ENCODE results near the gene RGS6.

The RGS6 gene

DNA sequence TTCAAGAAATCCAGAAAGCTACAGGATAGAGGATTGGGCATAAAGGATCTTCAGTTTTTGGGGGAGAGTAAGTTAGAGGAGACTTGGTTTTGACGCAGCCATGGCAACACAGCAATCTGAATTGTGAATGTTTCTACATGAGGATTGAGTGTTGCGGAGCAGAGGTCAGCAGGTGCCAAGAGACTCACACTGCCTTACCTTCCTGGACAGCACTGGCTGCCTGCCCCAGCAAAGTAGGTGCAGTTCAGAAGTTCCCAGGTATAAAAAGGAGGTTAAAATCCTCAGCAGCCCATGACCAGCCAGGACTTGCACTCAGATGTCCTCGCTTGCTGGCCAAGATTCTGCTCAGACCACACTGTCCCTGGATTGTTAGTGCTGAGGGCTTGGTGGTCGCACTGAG lies 590.6 kb downstream of the RGS6 start:
- H2BK120ac ChIP-seq (ENCODE audit: low read depth, low read length) = no peak overlapping the region
- H3K4ac ChIP-seq (ENCODE audit: low read depth in 1 of 2, low read length in 2 of 2) = no peak overlapping the region
- no peak overlapping the region for H3K27ac ChIP-seq (ENCODE audit: low read length, poor library complexity, severe bottlenecking)
- peaks cover 11% of the 10 kb centered on the region for H3K9me3 ChIP-seq (ENCODE audit: control insufficient read depth, low read length)
- H3K4me1 ChIP-seq (ENCODE audit: control insufficient read depth, insufficient read depth, low read depth, low read length) = no peaks in the 10 kb centered on the region
- no peak overlapping the region for H3K14ac ChIP-seq (ENCODE audit: low read length in 2 of 2)
- H2BK15ac ChIP-seq (ENCODE audit: low read depth, poor library complexity, severe bottlenecking) = no peak overlapping the region
- H2BK5ac ChIP-seq (ENCODE audit: low read depth, low read length, poor library complexity, severe bottlenecking) = no peak overlapping the region
- H2AFZ ChIP-seq (ENCODE audit: low read depth, low read length) = no peak overlapping the region
- DNase-seq = no peak
- no peak overlapping the region for H3K9ac ChIP-seq (ENCODE audit: low read length)
- H3K4me3 ChIP-seq (ENCODE audit: insufficient read depth in 1 of 2, low read depth in 1 of 2, low read length in 2 of 2) = no peak overlapping the region
- no peaks in the 10 kb centered on the region for H3K36me3 ChIP-seq (ENCODE audit: control insufficient read depth in 1 of 2, insufficient read depth in 2 of 2, low read depth in 1 of 2, low read length in 2 of 2)
- peak overlapping the region in 1 of 2 experiments; percentile 74 for H3K18ac ChIP-seq (ENCODE audit: low read depth in 1 of 2, low read length in 2 of 2)
- H4K8ac ChIP-seq (ENCODE audit: low read length) = no peak overlapping the region
- WGBS = 89% methylated on average over 3 of the region's 4 CpGs
- H3K27me3 ChIP-seq (ENCODE audit: control insufficient read depth in 1 of 2, insufficient read depth in 1 of 2, low read length in 2 of 2) = no peaks in the 10 kb centered on the region
- H3K4me2 ChIP-seq (ENCODE audit: low read length, poor library complexity, severe bottlenecking) = no peak overlapping the region
- no peak overlapping the region for H4K91ac ChIP-seq (ENCODE audit: low read length)
- no peak overlapping the region for H2AK5ac ChIP-seq (ENCODE audit: low read length, severe bottlenecking)
- no peak overlapping the region for H3K23ac ChIP-seq (ENCODE audit: low read length in 2 of 2)
- H3K79me1 ChIP-seq (replicated peaks; ENCODE audit: low read length, poor library complexity, severe bottlenecking) = no peaks in the 10 kb centered on the region
- no peak overlapping the region for H2BK12ac ChIP-seq (ENCODE audit: low read length in 2 of 2)

DNA sequence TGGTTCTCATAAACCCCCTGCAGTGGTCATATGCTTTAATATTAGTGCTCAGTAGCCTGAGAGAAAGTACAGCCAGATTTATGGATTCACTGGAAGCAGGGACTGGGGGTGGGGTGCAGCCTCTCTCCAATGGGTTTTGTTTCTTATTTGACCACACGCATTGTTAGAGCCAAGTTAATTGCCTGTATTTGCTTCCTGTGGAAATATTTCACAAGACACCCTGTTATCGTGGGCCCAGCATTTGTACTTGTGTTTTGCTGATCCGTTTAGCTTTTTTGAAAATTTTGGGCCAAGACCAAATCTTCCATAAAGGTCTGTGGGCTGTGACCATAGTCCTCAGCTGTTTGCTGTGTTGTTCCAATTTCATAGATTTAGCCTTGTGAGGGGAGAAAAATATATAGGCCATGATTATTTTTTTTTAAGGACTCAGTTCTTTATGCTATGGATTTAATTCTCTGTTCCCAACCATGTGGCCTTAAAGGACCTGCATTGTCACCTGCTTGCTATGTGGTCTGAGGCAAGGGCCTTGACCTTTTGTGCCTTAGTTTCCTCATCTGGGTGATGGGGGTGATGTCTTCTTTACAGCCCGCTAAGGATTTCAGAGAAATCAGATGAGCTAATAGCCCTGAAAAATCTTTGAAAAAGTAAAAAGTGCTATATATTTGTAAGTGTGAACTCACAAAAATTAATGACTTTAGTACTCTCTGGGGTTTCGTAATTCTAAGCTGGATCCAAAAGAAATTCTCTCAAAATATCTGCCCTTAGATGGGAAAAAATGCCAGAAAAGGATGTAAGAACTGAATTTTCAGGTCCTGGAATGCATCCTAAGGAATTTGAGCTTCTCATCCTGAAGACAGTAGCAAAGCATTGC lies 591.4 kb downstream of the RGS6 start:
- H2AK5ac ChIP-seq (ENCODE audit: low read length, severe bottlenecking) = no peak overlapping the region
- H3K4me1 ChIP-seq (ENCODE audit: control insufficient read depth, insufficient read depth, low read depth, low read length) = no peaks in the 10 kb centered on the region
- H2BK15ac ChIP-seq (ENCODE audit: low read depth, poor library complexity, severe bottlenecking) = no peak overlapping the region
- no peak overlapping the region for H3K14ac ChIP-seq (ENCODE audit: low read length in 2 of 2)
- no peak overlapping the region for H3K4me3 ChIP-seq (ENCODE audit: insufficient read depth in 1 of 2, low read depth in 1 of 2, low read length in 2 of 2)
- no peak overlapping the region for H3K23ac ChIP-seq (ENCODE audit: low read length in 2 of 2)
- H3K27me3 ChIP-seq (ENCODE audit: control insufficient read depth in 1 of 2, insufficient read depth in 1 of 2, low read length in 2 of 2) = no peaks in the 10 kb centered on the region
- no peak overlapping the region for H3K9ac ChIP-seq (ENCODE audit: low read length)
- no peaks in the 10 kb centered on the region for H3K79me1 ChIP-seq (replicated peaks; ENCODE audit: low read length, poor library complexity, severe bottlenecking)
- H2AFZ ChIP-seq (ENCODE audit: low read depth, low read length) = no peak overlapping the region
- no peak overlapping the region for H3K4ac ChIP-seq (ENCODE audit: low read depth in 1 of 2, low read length in 2 of 2)
- no peak overlapping the region for H3K4me2 ChIP-seq (ENCODE audit: low read length, poor library complexity, severe bottlenecking)
- H3K27ac ChIP-seq (ENCODE audit: low read length, poor library complexity, severe bottlenecking) = no peak overlapping the region
- H2BK5ac ChIP-seq (ENCODE audit: low read depth, low read length, poor library complexity, severe bottlenecking) = no peak overlapping the region
- no peak overlapping the region for H4K91ac ChIP-seq (ENCODE audit: low read length)
- H3K36me3 ChIP-seq (ENCODE audit: control insufficient read depth in 1 of 2, insufficient read depth in 2 of 2, low read depth in 1 of 2, low read length in 2 of 2) = no peaks in the 10 kb centered on the region
- H2BK120ac ChIP-seq (ENCODE audit: low read depth, low read length) = no peak overlapping the region
- H4K8ac ChIP-seq (ENCODE audit: low read length) = no peak overlapping the region
- no peak overlapping the region for H2BK12ac ChIP-seq (ENCODE audit: low read length in 2 of 2)
- 92% methylated on average over 4 of the region's 5 CpGs for WGBS
- H3K9me3 ChIP-seq (ENCODE audit: control insufficient read depth, low read length) = peaks cover 11% of the 10 kb centered on the region
- no peak overlapping the region for H3K18ac ChIP-seq (ENCODE audit: low read depth in 1 of 2, low read length in 2 of 2)
- DNase-seq = no peak

DNA sequence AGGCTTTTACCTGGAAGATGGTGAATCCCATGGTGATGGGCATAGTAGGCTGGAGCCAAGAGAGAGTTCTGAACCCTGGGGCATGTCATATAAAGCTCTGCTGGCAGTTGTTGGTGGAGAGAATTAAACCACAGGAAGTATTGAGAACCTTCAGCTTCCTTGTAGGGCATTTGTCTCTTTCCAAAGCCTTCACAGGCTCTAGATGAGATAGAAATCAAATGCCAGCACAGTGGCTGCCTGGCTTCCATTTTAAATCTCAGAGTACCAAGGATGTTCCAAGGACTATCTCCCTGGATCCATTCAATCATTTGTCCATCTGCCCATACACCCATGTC lies 592.0 kb downstream of the RGS6 start:
- no peak for DNase-seq
- Histone ChIP-seq H2BK15ac (ENCODE audit: low read depth, poor library complexity, severe bottlenecking) (no peak overlapping the region), H3K27me3 (ENCODE audit: control insufficient read depth in 1 of 2, insufficient read depth in 1 of 2, low read length in 2 of 2) (no peaks in the 10 kb centered on the region)

DNA sequence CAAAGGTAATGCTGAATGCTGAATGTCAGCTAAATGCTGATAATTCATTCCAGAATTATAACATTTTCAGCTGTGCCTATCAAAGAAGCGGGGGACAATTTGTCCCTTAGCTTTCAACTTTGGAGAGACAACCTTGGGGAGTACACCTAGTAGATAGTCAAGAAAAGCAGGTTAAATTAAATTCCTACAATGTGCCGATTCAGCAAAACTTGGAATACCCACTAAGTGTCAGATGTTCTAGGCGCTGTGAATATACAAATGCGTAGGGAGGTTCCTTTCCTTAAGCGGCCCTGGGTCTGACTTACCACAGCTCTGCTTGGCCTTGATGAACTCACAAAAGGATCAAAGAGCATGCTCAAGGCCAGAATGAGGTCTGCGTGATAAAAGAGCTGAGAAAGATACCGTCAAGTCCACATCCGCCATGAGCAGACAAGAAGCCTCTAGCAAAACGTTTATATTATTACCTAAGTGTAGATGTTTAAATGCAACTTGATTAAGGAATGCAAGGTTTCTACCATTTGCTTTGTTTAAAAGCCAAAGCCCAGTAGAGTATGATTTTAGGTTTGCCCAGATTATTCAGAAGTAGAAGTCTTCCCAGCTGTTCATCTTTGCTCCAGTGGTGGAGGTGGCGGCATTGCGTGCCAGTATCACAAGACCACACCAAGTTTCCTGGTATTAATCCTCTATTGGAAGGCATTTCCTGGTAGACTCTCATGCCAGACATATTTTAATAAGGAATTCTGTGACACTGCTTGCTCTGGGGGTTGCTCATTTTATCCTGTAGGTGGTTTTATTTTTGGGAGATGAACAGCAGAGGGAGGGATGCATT lies 593.1 kb downstream of the RGS6 start:
- no peak overlapping the region for H3K4ac ChIP-seq (ENCODE audit: low read depth in 1 of 2, low read length in 2 of 2)
- no peak overlapping the region for H3K23ac ChIP-seq (ENCODE audit: low read length in 2 of 2)
- no peak overlapping the region for H3K18ac ChIP-seq (ENCODE audit: low read depth in 1 of 2, low read length in 2 of 2)
- no peaks in the 10 kb centered on the region for H3K36me3 ChIP-seq (ENCODE audit: control insufficient read depth in 1 of 2, insufficient read depth in 2 of 2, low read depth in 1 of 2, low read length in 2 of 2)
- H3K4me1 ChIP-seq (ENCODE audit: control insufficient read depth, insufficient read depth, low read depth, low read length) = no peaks in the 10 kb centered on the region
- no peak overlapping the region for H2AK5ac ChIP-seq (ENCODE audit: low read length, severe bottlenecking)
- H3K14ac ChIP-seq (ENCODE audit: low read length in 2 of 2) = no peak overlapping the region
- no peak overlapping the region for H4K8ac ChIP-seq (ENCODE audit: low read length)
- H2BK12ac ChIP-seq (ENCODE audit: low read length in 2 of 2) = no peak overlapping the region
- H2BK120ac ChIP-seq (ENCODE audit: low read depth, low read length) = no peak overlapping the region
- DNase-seq = no peak
- H3K27ac ChIP-seq (ENCODE audit: low read length, poor library complexity, severe bottlenecking) = no peak overlapping the region
- H4K91ac ChIP-seq (ENCODE audit: low read length) = no peak overlapping the region
- H2AFZ ChIP-seq (ENCODE audit: low read depth, low read length) = no peak overlapping the region
- H3K4me3 ChIP-seq (ENCODE audit: insufficient read depth in 1 of 2, low read depth in 1 of 2, low read length in 2 of 2) = no peak overlapping the region
- H3K79me1 ChIP-seq (replicated peaks; ENCODE audit: low read length, poor library complexity, severe bottlenecking) = no peaks in the 10 kb centered on the region
- H3K27me3 ChIP-seq (ENCODE audit: control insufficient read depth in 1 of 2, insufficient read depth in 1 of 2, low read length in 2 of 2) = no peaks in the 10 kb centered on the region
- H3K4me2 ChIP-seq (ENCODE audit: low read length, poor library complexity, severe bottlenecking) = no peak overlapping the region
- no peak overlapping the region for H3K9ac ChIP-seq (ENCODE audit: low read length)
- no peak overlapping the region for H2BK5ac ChIP-seq (ENCODE audit: low read depth, low read length, poor library complexity, severe bottlenecking)
- whole genome bisulfite sequencing = 96% methylated on average over 11 of the region's 11 CpGs
- H3K9me3 ChIP-seq (ENCODE audit: control insufficient read depth, low read length) = peaks cover under 1% of the 10 kb centered on the region
- H2BK15ac ChIP-seq (ENCODE audit: low read depth, poor library complexity, severe bottlenecking) = no peak overlapping the region

More for the DNA sequence above, 592.0 kb downstream of the RGS6 start:
- H3K36me3 ChIP-seq (ENCODE audit: control insufficient read depth in 1 of 2, insufficient read depth in 2 of 2, low read depth in 1 of 2, low read length in 2 of 2) = no peaks in the 10 kb centered on the region
- no peak overlapping the region for H3K9ac ChIP-seq (ENCODE audit: low read length)
- H3K79me1 ChIP-seq (replicated peaks; ENCODE audit: low read length, poor library complexity, severe bottlenecking) = no peaks in the 10 kb centered on the region
- H2BK120ac ChIP-seq (ENCODE audit: low read depth, low read length) = no peak overlapping the region
- H3K27ac ChIP-seq (ENCODE audit: low read length, poor library complexity, severe bottlenecking) = no peak overlapping the region
- H3K14ac ChIP-seq (ENCODE audit: low read length in 2 of 2) = no peak overlapping the region
- H4K91ac ChIP-seq (ENCODE audit: low read length) = no peak overlapping the region
- no peak overlapping the region for H2BK5ac ChIP-seq (ENCODE audit: low read depth, low read length, poor library complexity, severe bottlenecking)
- H3K9me3 ChIP-seq (ENCODE audit: control insufficient read depth, low read length) = peaks cover 11% of the 10 kb centered on the region
- H3K18ac ChIP-seq (ENCODE audit: low read depth in 1 of 2, low read length in 2 of 2) = no peak overlapping the region
- no peak overlapping the region for H3K23ac ChIP-seq (ENCODE audit: low read length in 2 of 2)
- H2AFZ ChIP-seq (ENCODE audit: low read depth, low read length) = no peak overlapping the region
- no peak overlapping the region for H3K4ac ChIP-seq (ENCODE audit: low read depth in 1 of 2, low read length in 2 of 2)
- H3K4me3 ChIP-seq (ENCODE audit: insufficient read depth in 1 of 2, low read depth in 1 of 2, low read length in 2 of 2) = no peak overlapping the region
- H4K8ac ChIP-seq (ENCODE audit: low read length) = no peak overlapping the region
- no peaks in the 10 kb centered on the region for H3K4me1 ChIP-seq (ENCODE audit: control insufficient read depth, insufficient read depth, low read depth, low read length)
- no peak overlapping the region for H2AK5ac ChIP-seq (ENCODE audit: low read length, severe bottlenecking)
- no peak overlapping the region for H2BK12ac ChIP-seq (ENCODE audit: low read length in 2 of 2)
- no peak overlapping the region for H3K4me2 ChIP-seq (ENCODE audit: low read length, poor library complexity, severe bottlenecking)
